T-helper 2 cell (primary cell): Measurements from ENCODE around the gene B3GNT9.

Source experiments
- DNase-seq, 5 experiments: peaks; one replicate each; pipeline versions ENCODE4 v3.0.0 to v3.0.0-alpha.2; 2012 to 2022

The B3GNT9 gene

DNA sequence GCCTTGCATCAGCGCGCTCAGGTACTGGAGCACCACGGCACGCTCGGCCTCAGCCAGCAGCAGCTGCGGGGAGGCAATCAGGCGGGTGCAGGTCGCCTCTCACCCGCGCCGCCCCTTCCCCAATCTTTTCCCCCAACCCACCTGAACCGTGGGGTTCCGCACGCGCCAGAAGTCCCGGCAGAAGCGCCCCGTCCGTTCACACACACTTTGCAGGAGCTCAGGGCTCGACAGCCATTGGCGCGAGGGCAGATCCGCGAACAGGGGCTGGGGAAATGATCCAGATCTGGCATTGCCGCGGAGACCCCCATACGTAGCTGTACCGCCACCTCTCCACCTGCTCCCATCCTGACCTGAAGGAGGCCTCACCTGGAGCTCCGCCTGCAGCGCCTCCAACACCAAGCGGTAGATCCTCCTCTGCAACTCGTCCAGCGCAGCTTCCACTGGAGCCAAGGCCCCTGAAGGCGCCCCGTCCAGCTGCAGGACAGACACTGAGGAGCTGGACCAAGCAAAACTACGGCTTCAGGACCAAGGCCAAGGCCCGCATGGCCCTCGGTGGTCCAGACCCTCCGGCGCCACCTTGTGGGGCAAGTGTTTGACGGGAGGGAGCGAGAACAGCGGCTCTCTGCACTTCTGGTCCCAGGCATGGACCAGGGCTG is 34.3 kb upstream of the B3GNT9 start:
- peak; percentile 62 to 80 (median 76) for DNase-seq

GRCh38 chr16:67184453-67184994 is 33.7 kb upstream of the B3GNT9 start:
- DNase-seq = peak in 2 of 5 experiments; percentile 36 to 54

DNA sequence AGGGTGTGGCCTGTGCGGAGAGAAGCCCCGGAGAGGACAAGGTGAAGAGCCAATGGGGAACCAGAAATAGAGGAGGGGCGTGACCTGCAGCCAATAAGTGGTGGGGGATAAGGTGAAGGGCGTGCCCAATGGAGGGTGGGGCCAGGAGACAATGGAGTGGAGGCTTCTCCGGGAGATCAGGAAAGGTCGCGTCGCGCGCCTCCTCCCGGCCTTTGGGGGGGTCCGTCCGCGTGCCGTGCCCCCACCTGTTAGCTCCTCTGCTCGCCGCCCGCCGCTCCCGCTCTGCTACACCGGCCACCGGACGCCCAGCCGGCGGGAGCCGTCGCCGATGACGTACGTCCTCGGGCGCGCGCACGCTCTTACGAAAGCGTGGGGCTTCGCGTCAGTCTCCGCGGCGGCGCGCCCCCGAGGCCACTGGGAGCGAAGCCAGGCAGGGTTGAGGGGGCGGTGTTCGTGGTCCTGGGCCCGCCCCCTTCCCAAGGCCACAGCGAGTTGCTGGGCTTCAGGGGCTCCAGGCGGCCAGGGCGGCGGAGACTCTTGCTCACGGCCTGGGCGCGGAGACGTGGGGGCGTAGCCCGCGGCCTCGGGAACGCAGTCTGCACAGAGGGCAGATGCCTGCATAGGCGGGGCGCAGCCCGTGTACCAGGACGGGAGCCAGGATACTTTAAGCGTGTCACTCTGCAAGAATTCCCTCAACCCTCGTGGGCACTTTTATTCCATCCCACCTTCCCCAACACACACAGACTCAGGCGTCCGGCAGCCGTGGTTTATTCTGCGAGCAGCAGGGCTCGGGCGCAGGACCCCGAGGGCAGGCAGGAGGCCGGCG is 33.0 kb upstream of the B3GNT9 start, which contains the start of gene MATCAP1:
Gene MATCAP1 (minus strand): TSS at position 337 of the 826 bp plus-strand sequence. CDS start 3,353 bp downstream, outside the sequence.
- DNase-seq = peak; percentile 79 to 99 (median 92)

GRCh38 chr16:67183284-67183626 is 32.5 kb upstream of the B3GNT9 start:
- DNase-seq = no peak

DNA sequence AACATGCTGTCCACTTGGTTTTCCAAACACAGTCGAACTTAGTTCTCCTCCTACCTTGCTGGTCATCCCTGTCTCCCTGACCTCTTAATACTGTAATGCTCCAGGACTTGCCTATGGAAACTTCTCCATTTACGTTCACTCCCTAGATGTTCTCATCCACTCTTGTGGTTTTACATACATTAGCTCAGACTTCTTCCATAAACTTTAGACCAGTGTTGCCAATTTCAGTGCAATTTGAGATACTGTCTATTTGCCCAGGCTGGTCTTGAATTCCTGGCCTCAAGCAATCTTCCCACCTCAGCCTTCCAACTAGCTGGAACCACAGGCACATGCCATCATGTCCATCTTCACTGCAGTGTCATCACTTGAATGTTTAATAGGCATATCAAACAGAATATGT is 31.5 kb upstream of the B3GNT9 start:
- DNase-seq = no peak

- no peak for DNase-seq
These were observed 30.5 kb upstream of the B3GNT9 start for GRCh38 chr16:67181346-67181745.

GRCh38 chr16:67180166-67180565 is 29.4 kb upstream of the B3GNT9 start:
- DNase-seq = no peak

GRCh38 chr16:67179421-67180080 is 28.8 kb upstream of the B3GNT9 start:
- DNase-seq = no peak

DNA sequence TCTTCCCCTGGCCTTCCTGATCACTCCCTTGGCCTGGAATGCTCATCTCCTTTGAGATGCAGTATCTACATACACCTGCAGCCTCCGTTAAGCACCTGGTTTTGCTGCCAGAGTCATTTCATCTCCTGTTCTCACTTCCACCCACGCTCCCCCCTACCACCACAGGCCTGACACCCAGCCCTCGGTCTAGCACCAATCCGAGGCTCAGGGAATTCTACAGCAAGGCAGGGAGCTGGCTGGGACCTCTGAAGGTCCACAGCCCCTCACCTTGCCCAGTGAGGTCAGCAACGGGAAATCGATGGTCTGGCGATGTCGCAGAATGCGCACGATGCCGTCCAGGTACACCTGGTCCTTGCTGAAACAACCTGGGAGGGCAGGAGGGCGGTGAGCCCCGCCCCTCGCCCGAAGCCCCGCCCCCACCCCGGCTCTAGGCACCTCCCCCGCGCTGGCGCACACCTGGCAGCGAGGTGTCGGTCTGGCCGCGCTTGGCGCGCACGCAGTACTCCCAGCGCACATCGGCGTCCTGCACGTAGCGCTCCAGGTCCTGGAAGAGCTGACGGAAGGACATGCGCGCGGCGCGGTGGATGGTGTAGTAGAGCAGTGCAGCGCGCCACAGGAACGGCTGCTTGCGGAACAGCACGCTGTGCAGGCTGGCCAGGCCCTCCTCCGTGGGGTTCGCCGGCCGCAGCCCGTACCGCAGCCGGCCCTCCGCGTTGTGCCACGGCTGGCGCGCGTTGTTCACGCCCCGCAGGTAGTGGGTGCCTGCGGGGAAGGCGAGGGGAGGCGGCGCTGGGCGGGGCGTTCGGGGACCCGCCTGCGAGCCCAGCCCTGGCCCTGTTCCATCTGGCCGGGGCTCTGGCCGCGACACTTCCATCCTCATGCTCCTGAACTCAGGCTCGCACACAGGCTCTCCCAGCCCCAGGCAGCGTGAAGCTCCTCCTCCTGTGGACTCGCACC is 27.2 kb upstream of the B3GNT9 start:
- peak in 4 of 5 experiments; percentile 38 to 77 (median 48) for DNase-seq

DNA sequence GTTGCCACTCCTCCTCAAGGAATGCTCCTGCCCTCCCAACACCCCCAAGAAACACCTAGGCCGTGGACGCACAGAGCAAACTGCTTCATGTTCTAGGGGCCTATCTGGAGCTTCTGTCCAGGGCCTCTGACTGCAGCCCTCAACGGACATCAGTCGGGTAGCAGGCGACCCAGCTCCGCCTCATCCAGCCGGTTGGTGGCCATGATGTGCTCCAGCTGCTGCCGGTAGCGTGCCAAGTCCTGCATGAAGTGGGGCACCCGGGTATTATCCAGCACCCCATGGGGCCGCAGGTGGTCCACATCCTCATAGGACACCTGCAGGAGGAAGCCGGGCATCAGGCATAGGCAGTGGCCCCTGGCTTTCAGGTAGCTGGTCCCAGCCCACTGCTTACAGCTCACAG is 25.9 kb upstream of the B3GNT9 start:
- DNase-seq = no peak

DNA sequence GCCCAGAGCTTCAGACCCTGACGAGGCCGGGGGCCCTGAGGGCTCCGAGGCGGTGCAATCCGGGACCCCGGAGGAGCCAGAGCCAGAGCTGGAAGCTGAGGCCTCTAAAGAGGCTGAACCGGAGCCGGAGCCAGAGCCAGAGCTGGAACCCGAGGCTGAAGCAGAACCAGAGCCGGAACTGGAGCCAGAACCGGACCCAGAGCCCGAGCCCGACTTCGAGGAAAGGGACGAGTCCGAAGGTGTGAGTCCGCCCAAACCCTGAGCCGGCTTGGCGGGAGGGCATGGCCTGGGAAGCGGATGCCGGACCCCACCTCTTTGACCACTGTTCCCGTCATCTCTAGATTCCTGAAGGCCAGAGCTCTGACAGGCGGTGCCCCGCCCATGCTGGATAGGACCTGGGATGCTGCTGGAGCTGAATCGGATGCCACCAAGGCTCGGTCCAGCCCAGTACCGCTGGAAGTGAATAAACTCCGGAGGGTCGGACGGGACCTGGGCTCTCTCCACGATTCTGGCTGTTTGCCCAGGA is 24.0 kb upstream of the B3GNT9 start:
- no peak for DNase-seq

- peak; percentile 38 to 81 (median 57) for DNase-seq
These were observed 23.3 kb upstream of the B3GNT9 start for GRCh38 chr16:67173808-67174705.

GRCh38 chr16:67173323-67173722 is 22.5 kb upstream of the B3GNT9 start:
- DNase-seq = no peak

DNA sequence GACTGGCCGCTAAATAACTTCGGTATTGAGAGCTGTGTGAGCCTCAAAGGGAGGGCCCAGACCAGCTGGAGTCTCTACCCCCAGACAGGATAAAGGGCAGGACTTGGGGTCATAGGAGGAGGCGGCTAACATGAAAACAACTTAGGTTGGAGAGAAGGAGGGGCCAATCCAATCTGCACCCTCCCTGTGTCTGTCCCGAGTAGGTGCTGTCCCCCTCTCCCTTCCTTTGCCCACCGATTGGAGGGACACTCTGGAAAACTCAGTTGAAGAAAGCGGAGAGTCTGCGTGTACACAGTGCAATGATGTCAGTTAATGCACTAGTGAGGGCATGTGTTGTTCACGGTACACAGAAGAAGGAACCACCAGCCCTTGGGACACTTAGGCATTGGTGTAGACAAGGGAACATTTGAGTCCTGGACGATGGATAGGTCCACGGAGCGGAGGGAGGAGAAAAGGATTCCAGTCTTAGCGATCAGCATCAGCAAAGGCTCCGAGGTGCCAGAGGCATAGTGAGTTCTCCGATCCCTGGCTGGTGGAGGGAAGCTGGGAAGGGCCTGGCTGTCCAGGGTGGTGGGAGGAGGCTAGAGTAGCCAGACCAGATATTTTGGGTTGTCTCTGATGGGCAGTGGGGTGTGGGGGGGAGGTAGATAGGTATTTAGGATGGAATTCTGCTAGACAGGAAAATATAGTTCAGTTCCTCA is 20.3 kb upstream of the B3GNT9 start:
- DNase-seq = no peak

DNA sequence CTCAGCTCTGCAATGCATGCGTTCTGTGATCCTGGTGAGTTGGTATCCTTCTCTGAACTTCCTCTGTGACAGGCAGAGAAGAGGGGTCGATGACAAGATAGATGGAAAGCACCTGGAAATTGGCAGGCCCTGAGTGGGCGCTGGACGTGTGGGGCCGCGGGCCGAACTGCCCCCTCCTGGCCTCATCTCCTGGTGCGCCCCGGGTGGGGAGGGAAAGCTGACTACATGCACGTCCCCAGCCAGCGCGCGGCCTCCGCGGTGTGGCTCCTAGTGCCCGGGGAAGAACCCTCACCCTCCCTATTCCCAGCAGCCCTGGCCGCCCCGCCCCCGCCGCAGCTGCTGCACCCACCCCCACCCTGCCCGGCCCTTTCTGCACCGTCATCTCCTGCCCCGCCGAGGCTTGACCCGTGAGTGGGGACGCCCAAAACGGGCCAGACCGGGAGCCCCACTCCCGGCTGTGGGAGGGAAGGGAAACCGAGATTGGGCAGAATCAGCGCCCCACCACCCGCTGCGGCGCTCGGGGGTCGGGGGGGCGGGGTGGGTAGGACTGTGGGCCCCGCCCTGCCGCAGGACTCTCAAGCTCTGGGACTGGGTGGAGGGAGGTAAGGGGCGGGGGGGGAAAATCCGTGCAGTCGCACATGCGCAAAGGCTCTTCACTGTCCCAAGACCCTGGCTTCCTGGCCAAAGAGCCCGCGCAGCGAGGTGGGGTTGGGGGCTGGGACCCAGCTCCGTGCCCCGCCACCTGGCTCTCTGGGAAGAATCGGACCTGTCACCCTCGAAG is 19.6 kb upstream of the B3GNT9 start, which contains the start of gene NOL3:
Gene NOL3 (plus strand): TSS at position 371 of the 781 bp plus-strand sequence.
- DNase-seq = peak in 1 of 5 experiments; percentile 71

- DNase-seq = no peak
These were observed 18.9 kb upstream of the B3GNT9 start for GRCh38 chr16:67169642-67170167.

DNA sequence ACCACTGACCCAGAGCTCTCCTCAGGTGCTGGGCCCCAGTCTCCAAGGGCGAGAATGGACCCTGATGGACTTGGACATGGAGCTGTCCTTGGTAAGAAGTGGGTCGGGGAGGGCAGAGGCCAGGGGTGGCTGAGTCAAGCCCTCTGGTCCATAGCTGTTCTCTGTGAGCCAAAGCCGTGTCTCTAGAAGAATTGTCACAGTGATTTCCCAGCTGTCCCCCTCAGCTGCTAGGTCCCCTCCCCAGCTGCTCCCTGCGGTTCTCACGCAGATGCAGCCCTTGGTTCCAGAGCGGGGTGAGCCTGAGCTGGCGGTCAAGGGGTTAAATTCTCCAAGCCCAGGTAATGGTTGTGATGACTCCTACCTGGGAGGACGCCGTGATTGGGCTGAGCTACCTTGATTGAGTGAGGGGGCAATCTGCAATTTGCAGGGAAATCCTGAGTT is 18.2 kb upstream of the B3GNT9 start:
- no peak for DNase-seq

- DNase-seq = no peak
These were observed 16.8 kb upstream of the B3GNT9 start for GRCh38 chr16:67167588-67167987.
